GM23338 (cell line): ENCODE results near the gene EFCAB9. TPM values are rescaled to one million over a fixed set of nuclear protein-coding genes. Genes with fewer than 3 reads are reported as not detected.

Experiments
- ATAC-seq: fragments of 200-7000 bp; cut with Tn5 transposase; 3 replicates; pipeline ENCODE4 v1.9.1; 2020
- DNase-seq: peaks from one replicate; pipeline ENCODE4 v3.0.0-alpha.2; 2015; ENCODE audit warnings: low spot score
- H2AFZ ChIP-seq: fragments of 200-600 bp; sonication (generic); 2 replicates; pipeline ENCODE4 v1.8.0; 2016; ENCODE audit warnings: antibody characterized with exemption, mild to moderate bottlenecking, moderate library complexity
- H3F3A ChIP-seq: fragments of 200-600 bp; sonication (generic); replicated peaks from 2 replicates; pipeline ENCODE4 v1.8.0; 2017; ENCODE audit warnings: antibody characterized with exemption, mixed run types, low read depth
- H3K27ac ChIP-seq: fragments of 200-600 bp; sonication (generic); 2 replicates; pipeline ENCODE4 v1.6.1; 2016; ENCODE audit warnings: low read depth
- H3K27me3 ChIP-seq: fragments of 200-600 bp; sonication (generic); 2 replicates; pipeline ENCODE4 v1.8.0; 2016; ENCODE audit warnings: mild to moderate bottlenecking, mixed run types, moderate library complexity; ENCODE audit not compliant: insufficient read depth
- H3K36me3 ChIP-seq: fragments of 200-600 bp; sonication (generic); 2 replicates; pipeline ENCODE4 v1.8.0; 2016; ENCODE audit warnings: mild to moderate bottlenecking; ENCODE audit not compliant: insufficient read depth
- H3K4me1 ChIP-seq: fragments of 200-600 bp; sonication (generic); 2 replicates; pipeline ENCODE4 v1.8.0; 2016; ENCODE audit warnings: mild to moderate bottlenecking, moderate library complexity; ENCODE audit not compliant: insufficient read depth
- H3K4me2 ChIP-seq: fragments of 200-600 bp; sonication (generic); 2 replicates; pipeline ENCODE4 v1.7.1; 2017; ENCODE audit warnings: mixed run types
- H3K4me3 ChIP-seq: fragments of 200-600 bp; sonication (generic); 2 replicates; pipeline ENCODE4 v1.6.1; 2016; ENCODE audit warnings: mixed run types
- H3K79me2 ChIP-seq: fragments of 200-600 bp; sonication (generic); replicated peaks from 2 replicates; pipeline ENCODE4 v1.8.0; 2017; ENCODE audit warnings: mild to moderate bottlenecking; ENCODE audit not compliant: insufficient read depth
- H3K9me2 ChIP-seq: fragments of 200-600 bp; sonication (generic); 2 replicates; pipeline ENCODE4 v1.8.0; 2017; ENCODE audit not compliant: insufficient read depth
- H4K20me1 ChIP-seq: fragments of 200-600 bp; sonication (generic); replicated peaks from 2 replicates; pipeline ENCODE4 v1.8.0; 2017; ENCODE audit warnings: mild to moderate bottlenecking; ENCODE audit not compliant: insufficient read depth
- H3K27ac Mint-ChIP-seq: 2 replicates; pipeline ENCODE4 v1.8.0; 2020; ENCODE audit warnings: inconsistent platforms, mild to moderate bottlenecking, moderate library complexity, mixed read lengths
- H3K27me3 Mint-ChIP-seq: 3 replicates; pipeline ENCODE4 v1.8.0; 2022; ENCODE audit warnings: low read depth, mild to moderate bottlenecking, moderate library complexity, mixed read lengths, inconsistent platforms; ENCODE audit not compliant: insufficient read depth, poor library complexity
- H3K36me3 Mint-ChIP-seq: 3 replicates; pipeline ENCODE4 v1.8.0; 2021; ENCODE audit warnings: low read depth, mild to moderate bottlenecking, inconsistent platforms, moderate library complexity, mixed read lengths
- H3K4me1 Mint-ChIP-seq: 3 replicates; pipeline ENCODE4 v1.8.0; 2020; ENCODE audit warnings: mild to moderate bottlenecking, inconsistent platforms, mixed read lengths
- H3K4me3 Mint-ChIP-seq: 3 replicates; pipeline ENCODE4 v1.8.0; 2021; ENCODE audit warnings: moderate library complexity, mild to moderate bottlenecking, inconsistent platforms, mixed read lengths
- H3K9me3 Mint-ChIP-seq: 3 replicates; pipeline ENCODE4 v1.8.0; 2020; ENCODE audit warnings: moderate library complexity, mild to moderate bottlenecking, inconsistent platforms, mixed read lengths
- CREB1 ChIP-seq: fragments of 250-450 bp; sonication (Bioruptor Pico); IDR thresholded peaks from 2 replicates; pipeline ENCODE4 v1.5.0; 2020; ENCODE audit warnings: low read depth, mild to moderate bottlenecking, moderate library complexity
- ETS1 ChIP-seq: IDR thresholded peaks from 2 replicates; pipeline ENCODE4 v1.6.1; 2016; ENCODE audit warnings: antibody characterized with exemption
- EZH2 ChIP-seq: fragments of 200-600 bp; sonication (generic); IDR thresholded peaks from one replicate; pipeline ENCODE4 v1.8.0; 2017; ENCODE audit warnings: antibody characterized with exemption, mild to moderate bottlenecking, low read depth; ENCODE audit not compliant: unreplicated experiment
- EZH2phosphoT487 ChIP-seq: fragments of 200-600 bp; sonication (generic); IDR thresholded peaks from one replicate; pipeline ENCODE4 v1.8.1; 2018; ENCODE audit warnings: antibody characterized with exemption; ENCODE audit not compliant: unreplicated experiment
- JUNB ChIP-seq: IDR thresholded peaks from one replicate; pipeline ENCODE4 v1.6.1; 2016; ENCODE audit warnings: antibody characterized with exemption; ENCODE audit not compliant: unreplicated experiment
- NANOG ChIP-seq: IDR thresholded peaks from 2 replicates; pipeline ENCODE4 v1.6.1; 2016; ENCODE audit warnings: antibody characterized with exemption, borderline replicate concordance
- POLR2AphosphoS5 ChIP-seq: IDR thresholded peaks from 2 replicates; pipeline ENCODE4 v1.6.1; 2016; ENCODE audit warnings: antibody characterized with exemption, low read depth
- STAT1 ChIP-seq: IDR thresholded peaks from one replicate; pipeline ENCODE4 v1.6.1; 2016; ENCODE audit warnings: antibody characterized with exemption; ENCODE audit not compliant: unreplicated experiment
- ZNF114 ChIP-seq: fragments of 250-450 bp; sonication (Bioruptor Pico); IDR thresholded peaks from 2 replicates; pipeline ENCODE4 v1.5.0; 2020; ENCODE audit warnings: mild to moderate bottlenecking, moderate library complexity
- ZNF331 ChIP-seq: fragments of 250-450 bp; sonication (Bioruptor Pico); IDR thresholded peaks from 2 replicates; pipeline ENCODE4 v1.5.0; 2020; ENCODE audit warnings: low read depth, mild to moderate bottlenecking, moderate library complexity
- polyA plus RNA-seq: library from polyadenylated mRNA; unstranded; fragments of >200 nt; fragmentation: Nextera tagmentation; extraction: Ambion mirVana; gene quantifications from 2 replicates; pipeline ENCODE4 v1.2.1, GENCODE V29; 2016
- total RNA-seq: library from RNA; depleted of rRNA; stranded (reverse); fragments of >200 nt; shearing (Covaris generic); gene quantifications from 2 replicates; pipeline ENCODE4 v1.2.3, GENCODE V29; 2014
- TF ChIP-seq, protein P1 (sequence below), 2 experiments: fragments of 200-600 bp in 1 of 2; sonication (generic) in 1 of 2; conservative IDR thresholded peaks; 2 replicates each; pipeline versions ENCODE4 v1.5.1 to v1.6.1; 2016 to 2017; ENCODE audit warnings: antibody characterized with exemption in 2 of 2, low read depth in 2 of 2, mild to moderate bottlenecking in 2 of 2, moderate library complexity in 1 of 2
- TF ChIP-seq, protein P2 (sequence below): fragments of 250-450 bp; sonication (Bioruptor Pico); IDR thresholded peaks from 2 replicates; pipeline ENCODE4 v1.5.0; 2020; ENCODE audit warnings: mild to moderate bottlenecking, moderate library complexity
- TF ChIP-seq, protein P3 (sequence below): IDR thresholded peaks from one replicate; pipeline ENCODE4 v1.6.1; 2018; ENCODE audit warnings: antibody characterized with exemption; ENCODE audit not compliant: unreplicated experiment

The EFCAB9 gene
- total and polyA plus RNA-seq, 2 experiments from 2014 or later, result not detected

GRCh38 chr5:172200476-172200875 is 6.5 kb downstream of the EFCAB9 start:
- Mint-ChIP-seq H3K4me3 (no peak overlapping the region), H3K4me1 (no peaks in the 10 kb centered on the region), H3K27me3 (peaks cover 10% of the 10 kb centered on the region), H3K36me3 (peaks cover 6% of the 10 kb centered on the region; the same call in 1 of the 3 replicates), H3K9me3 (peaks cover 4% of the 10 kb centered on the region; the same call in 1 of the 3 replicates), H3K27ac (no peak overlapping the region)
- Histone ChIP-seq H4K20me1 (no peaks in the 10 kb centered on the region; the same call in 1 of the 2 replicates), H3K27ac (no peak overlapping the region), H3F3A (no peaks in the 10 kb centered on the region), H2AFZ (no peak overlapping the region), H3K4me3 (no peak overlapping the region), H3K4me2 (no peak overlapping the region), H3K4me1 (no peaks in the 10 kb centered on the region), H3K36me3 (no peaks in the 10 kb centered on the region), H3K9me2 (peaks cover 4% of the 10 kb centered on the region; the same call in 1 of the 2 replicates), H3K79me2 (no peaks in the 10 kb centered on the region), H3K27me3 (no peaks in the 10 kb centered on the region)
- ATAC-seq (no peak), DNase-seq (no peak)
- TF ChIP-seq ZNF114 (CRISPR knock-in tag) (no peak), ZNF331 (CRISPR knock-in tag) (no peak), POLR2AphosphoS5 (no peak), STAT1 (no peak), ETS1 (no peak), CREB1 (CRISPR knock-in tag) (no peak), JUNB (no peak), EZH2phosphoT487 (no peak), EZH2 (no peak), NANOG (no peak)
- TF ChIP-seq, protein P1, sequence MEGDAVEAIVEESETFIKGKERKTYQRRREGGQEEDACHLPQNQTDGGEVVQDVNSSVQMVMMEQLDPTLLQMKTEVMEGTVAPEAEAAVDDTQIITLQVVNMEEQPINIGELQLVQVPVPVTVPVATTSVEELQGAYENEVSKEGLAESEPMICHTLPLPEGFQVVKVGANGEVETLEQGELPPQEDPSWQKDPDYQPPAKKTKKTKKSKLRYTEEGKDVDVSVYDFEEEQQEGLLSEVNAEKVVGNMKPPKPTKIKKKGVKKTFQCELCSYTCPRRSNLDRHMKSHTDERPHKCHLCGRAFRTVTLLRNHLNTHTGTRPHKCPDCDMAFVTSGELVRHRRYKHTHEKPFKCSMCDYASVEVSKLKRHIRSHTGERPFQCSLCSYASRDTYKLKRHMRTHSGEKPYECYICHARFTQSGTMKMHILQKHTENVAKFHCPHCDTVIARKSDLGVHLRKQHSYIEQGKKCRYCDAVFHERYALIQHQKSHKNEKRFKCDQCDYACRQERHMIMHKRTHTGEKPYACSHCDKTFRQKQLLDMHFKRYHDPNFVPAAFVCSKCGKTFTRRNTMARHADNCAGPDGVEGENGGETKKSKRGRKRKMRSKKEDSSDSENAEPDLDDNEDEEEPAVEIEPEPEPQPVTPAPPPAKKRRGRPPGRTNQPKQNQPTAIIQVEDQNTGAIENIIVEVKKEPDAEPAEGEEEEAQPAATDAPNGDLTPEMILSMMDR (conservative IDR thresholded peaks at IDR 0.05; ENCODE audit: low read depth in 2 of 2), result no peak
- TF ChIP-seq, protein P2, sequence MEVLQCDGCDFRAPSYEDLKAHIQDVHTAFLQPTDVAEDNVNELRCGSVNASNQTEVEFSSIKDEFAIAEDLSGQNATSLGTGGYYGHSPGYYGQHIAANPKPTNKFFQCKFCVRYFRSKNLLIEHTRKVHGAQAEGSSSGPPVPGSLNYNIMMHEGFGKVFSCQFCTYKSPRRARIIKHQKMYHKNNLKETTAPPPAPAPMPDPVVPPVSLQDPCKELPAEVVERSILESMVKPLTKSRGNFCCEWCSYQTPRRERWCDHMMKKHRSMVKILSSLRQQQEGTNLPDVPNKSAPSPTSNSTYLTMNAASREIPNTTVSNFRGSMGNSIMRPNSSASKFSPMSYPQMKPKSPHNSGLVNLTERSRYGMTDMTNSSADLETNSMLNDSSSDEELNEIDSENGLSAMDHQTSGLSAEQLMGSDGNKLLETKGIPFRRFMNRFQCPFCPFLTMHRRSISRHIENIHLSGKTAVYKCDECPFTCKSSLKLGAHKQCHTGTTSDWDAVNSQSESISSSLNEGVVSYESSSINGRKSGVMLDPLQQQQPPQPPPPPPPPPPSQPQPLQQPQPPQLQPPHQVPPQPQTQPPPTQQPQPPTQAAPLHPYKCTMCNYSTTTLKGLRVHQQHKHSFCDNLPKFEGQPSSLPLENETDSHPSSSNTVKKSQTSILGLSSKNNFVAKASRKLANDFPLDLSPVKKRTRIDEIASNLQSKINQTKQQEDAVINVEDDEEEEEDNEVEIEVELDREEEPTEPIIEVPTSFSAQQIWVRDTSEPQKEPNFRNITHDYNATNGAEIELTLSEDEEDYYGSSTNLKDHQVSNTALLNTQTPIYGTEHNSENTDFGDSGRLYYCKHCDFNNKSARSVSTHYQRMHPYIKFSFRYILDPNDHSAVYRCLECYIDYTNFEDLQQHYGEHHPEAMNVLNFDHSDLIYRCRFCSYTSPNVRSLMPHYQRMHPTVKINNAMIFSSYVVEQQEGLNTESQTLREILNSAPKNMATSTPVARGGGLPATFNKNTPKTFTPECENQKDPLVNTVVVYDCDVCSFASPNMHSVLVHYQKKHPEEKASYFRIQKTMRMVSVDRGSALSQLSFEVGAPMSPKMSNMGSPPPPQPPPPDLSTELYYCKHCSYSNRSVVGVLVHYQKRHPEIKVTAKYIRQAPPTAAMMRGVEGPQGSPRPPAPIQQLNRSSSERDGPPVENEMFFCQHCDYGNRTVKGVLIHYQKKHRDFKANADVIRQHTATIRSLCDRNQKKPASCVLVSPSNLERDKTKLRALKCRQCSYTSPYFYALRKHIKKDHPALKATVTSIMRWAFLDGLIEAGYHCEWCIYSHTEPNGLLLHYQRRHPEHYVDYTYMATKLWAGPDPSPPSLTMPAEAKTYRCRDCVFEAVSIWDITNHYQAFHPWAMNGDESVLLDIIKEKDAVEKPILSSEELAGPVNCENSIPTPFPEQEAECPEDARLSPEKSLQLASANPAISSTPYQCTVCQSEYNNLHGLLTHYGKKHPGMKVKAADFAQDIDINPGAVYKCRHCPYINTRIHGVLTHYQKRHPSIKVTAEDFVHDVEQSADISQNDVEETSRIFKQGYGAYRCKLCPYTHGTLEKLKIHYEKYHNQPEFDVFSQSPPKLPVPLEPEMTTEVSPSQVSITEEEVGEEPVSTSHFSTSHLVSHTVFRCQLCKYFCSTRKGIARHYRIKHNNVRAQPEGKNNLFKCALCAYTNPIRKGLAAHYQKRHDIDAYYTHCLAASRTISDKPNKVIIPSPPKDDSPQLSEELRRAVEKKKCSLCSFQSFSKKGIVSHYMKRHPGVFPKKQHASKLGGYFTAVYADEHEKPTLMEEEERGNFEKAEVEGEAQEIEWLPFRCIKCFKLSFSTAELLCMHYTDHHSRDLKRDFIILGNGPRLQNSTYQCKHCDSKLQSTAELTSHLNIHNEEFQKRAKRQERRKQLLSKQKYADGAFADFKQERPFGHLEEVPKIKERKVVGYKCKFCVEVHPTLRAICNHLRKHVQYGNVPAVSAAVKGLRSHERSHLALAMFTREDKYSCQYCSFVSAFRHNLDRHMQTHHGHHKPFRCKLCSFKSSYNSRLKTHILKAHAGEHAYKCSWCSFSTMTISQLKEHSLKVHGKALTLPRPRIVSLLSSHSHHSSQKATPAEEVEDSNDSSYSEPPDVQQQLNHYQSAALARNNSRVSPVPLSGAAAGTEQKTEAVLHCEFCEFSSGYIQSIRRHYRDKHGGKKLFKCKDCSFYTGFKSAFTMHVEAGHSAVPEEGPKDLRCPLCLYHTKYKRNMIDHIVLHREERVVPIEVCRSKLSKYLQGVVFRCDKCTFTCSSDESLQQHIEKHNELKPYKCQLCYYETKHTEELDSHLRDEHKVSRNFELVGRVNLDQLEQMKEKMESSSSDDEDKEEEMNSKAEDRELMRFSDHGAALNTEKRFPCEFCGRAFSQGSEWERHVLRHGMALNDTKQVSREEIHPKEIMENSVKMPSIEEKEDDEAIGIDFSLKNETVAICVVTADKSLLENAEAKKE (CRISPR knock-in tag), result no peak
- TF ChIP-seq, protein P3, sequence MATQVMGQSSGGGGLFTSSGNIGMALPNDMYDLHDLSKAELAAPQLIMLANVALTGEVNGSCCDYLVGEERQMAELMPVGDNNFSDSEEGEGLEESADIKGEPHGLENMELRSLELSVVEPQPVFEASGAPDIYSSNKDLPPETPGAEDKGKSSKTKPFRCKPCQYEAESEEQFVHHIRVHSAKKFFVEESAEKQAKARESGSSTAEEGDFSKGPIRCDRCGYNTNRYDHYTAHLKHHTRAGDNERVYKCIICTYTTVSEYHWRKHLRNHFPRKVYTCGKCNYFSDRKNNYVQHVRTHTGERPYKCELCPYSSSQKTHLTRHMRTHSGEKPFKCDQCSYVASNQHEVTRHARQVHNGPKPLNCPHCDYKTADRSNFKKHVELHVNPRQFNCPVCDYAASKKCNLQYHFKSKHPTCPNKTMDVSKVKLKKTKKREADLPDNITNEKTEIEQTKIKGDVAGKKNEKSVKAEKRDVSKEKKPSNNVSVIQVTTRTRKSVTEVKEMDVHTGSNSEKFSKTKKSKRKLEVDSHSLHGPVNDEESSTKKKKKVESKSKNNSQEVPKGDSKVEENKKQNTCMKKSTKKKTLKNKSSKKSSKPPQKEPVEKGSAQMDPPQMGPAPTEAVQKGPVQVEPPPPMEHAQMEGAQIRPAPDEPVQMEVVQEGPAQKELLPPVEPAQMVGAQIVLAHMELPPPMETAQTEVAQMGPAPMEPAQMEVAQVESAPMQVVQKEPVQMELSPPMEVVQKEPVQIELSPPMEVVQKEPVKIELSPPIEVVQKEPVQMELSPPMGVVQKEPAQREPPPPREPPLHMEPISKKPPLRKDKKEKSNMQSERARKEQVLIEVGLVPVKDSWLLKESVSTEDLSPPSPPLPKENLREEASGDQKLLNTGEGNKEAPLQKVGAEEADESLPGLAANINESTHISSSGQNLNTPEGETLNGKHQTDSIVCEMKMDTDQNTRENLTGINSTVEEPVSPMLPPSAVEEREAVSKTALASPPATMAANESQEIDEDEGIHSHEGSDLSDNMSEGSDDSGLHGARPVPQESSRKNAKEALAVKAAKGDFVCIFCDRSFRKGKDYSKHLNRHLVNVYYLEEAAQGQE, result no peak
